SK-N-SH treated with all-trans-retinoic acid at 6 μM for 48 hours (cell line): ENCODE results near the gene CPOX.

Experiments used
- ATAC-seq: fragments of 200-7000 bp; cut with Tn5 transposase; 3 replicates; pipeline ENCODE4 v1.9.1; 2020; ENCODE audit warnings: mild to moderate bottlenecking, moderate library complexity
- BACH2 ChIP-seq: fragments of 250-450 bp; sonication (Bioruptor Pico); IDR thresholded peaks from 2 replicates; pipeline ENCODE4 v1.9.0; 2021; ENCODE audit warnings: mild to moderate bottlenecking, borderline replicate concordance
- CREB5 ChIP-seq: fragments of 250-450 bp; sonication (Bioruptor Pico); IDR thresholded peaks from 2 replicates; pipeline ENCODE4 v1.5.1; 2020; ENCODE audit warnings: low read depth, mild to moderate bottlenecking, moderate library complexity
- CSRNP3 ChIP-seq: fragments of 250-450 bp; sonication (Bioruptor Pico); IDR thresholded peaks from 2 replicates; pipeline ENCODE4 v1.5.1; 2021; ENCODE audit warnings: mild to moderate bottlenecking, moderate library complexity
- ESRRG ChIP-seq: fragments of 250-450 bp; sonication (Bioruptor Pico); IDR thresholded peaks from 2 replicates; pipeline ENCODE4 v1.6.1; 2021; ENCODE audit warnings: mild to moderate bottlenecking
- GLIS3 ChIP-seq: fragments of 250-450 bp; sonication (Bioruptor Pico); IDR thresholded peaks from 2 replicates; pipeline ENCODE4 v1.5.0; 2020; ENCODE audit warnings: mild to moderate bottlenecking, moderate library complexity
- ISL1 ChIP-seq: fragments of 250-450 bp; sonication (Bioruptor Pico); IDR thresholded peaks from 2 replicates; pipeline ENCODE4 v2.1.2; 2022; ENCODE audit warnings: mild to moderate bottlenecking, moderate library complexity
- OSR1 ChIP-seq: fragments of 250-450 bp; sonication (Bioruptor Pico); IDR thresholded peaks from 2 replicates; pipeline ENCODE4 v1.8.0; 2022; ENCODE audit warnings: moderate library complexity, mild to moderate bottlenecking, inconsistent platforms
- POU6F1 ChIP-seq: fragments of 250-450 bp; sonication (Bioruptor Pico); IDR thresholded peaks from 2 replicates; pipeline ENCODE4 v1.8.0; 2021; ENCODE audit warnings: low read depth, mild to moderate bottlenecking, moderate library complexity, borderline replicate concordance
- PPARA ChIP-seq: fragments of 250-450 bp; sonication (Bioruptor Pico); IDR thresholded peaks from 2 replicates; pipeline ENCODE4 v1.5.0; 2020; ENCODE audit warnings: mild to moderate bottlenecking, borderline replicate concordance
- RARB ChIP-seq: fragments of 250-450 bp; sonication (Bioruptor Pico); IDR thresholded peaks from 2 replicates; pipeline ENCODE4 v1.8.0; 2021; ENCODE audit warnings: mild to moderate bottlenecking, moderate library complexity
- SNAI2 ChIP-seq: fragments of 250-450 bp; sonication (Bioruptor Pico); IDR thresholded peaks from 2 replicates; pipeline ENCODE4 v1.5.0; 2020; ENCODE audit warnings: mild to moderate bottlenecking, moderate library complexity
- TCF4 ChIP-seq: fragments of 250-450 bp; sonication (Bioruptor Pico); IDR thresholded peaks from 2 replicates; pipeline ENCODE4 v1.8.0; 2021; ENCODE audit warnings: mild to moderate bottlenecking, moderate library complexity, borderline replicate concordance
- TOX ChIP-seq: fragments of 250-450 bp; sonication (Bioruptor Pico); IDR thresholded peaks from 2 replicates; pipeline ENCODE4 v1.8.0; 2021; ENCODE audit warnings: mild to moderate bottlenecking, moderate library complexity, borderline replicate concordance
- TSHZ2 ChIP-seq: fragments of 250-450 bp; sonication (Bioruptor Pico); IDR thresholded peaks from 2 replicates; pipeline ENCODE4 v1.5.0; 2020; ENCODE audit warnings: mild to moderate bottlenecking, moderate library complexity
- ZC3H10 ChIP-seq: fragments of 250-450 bp; sonication (Bioruptor Pico); IDR thresholded peaks from 2 replicates; pipeline ENCODE4 v1.5.1; 2021; ENCODE audit warnings: mild to moderate bottlenecking, moderate library complexity
- ZFP3 ChIP-seq: fragments of 250-450 bp; sonication (Bioruptor Pico); IDR thresholded peaks from 2 replicates; pipeline ENCODE4 v1.5.0; 2020; ENCODE audit warnings: mild to moderate bottlenecking, moderate library complexity
- ZFP30 ChIP-seq: fragments of 450-650 bp; formaldehyde crosslinking; IDR thresholded peaks from 2 replicates; pipeline ENCODE4 v1.5.0; 2022; ENCODE audit warnings: mild to moderate bottlenecking, moderate library complexity
- ZNF565 ChIP-seq: fragments of 450-650 bp; formaldehyde crosslinking; conservative IDR thresholded peaks from 2 replicates; pipeline ENCODE4 v1.5.0; 2020; ENCODE audit warnings: low read depth, mild to moderate bottlenecking, moderate library complexity
- ZNF70 ChIP-seq: fragments of 450-650 bp; formaldehyde crosslinking; IDR thresholded peaks from 2 replicates; pipeline ENCODE4 v1.5.0; 2020; ENCODE audit warnings: mild to moderate bottlenecking, moderate library complexity

Gene CPOX

GRCh38 chr3:98534168-98534567 is 59.2 kb downstream of the CPOX start:
- TF ChIP-seq ZFP3 (CRISPR knock-in tag) (no peak), ZNF70 (no peak), POU6F1 (CRISPR knock-in tag) (no peak), TCF4 (CRISPR knock-in tag) (no peak), ZNF565 (no peak), TSHZ2 (CRISPR knock-in tag) (no peak), RARB (CRISPR knock-in tag) (no peak), CREB5 (CRISPR knock-in tag) (no peak), OSR1 (no peak), ZC3H10 (CRISPR knock-in tag) (no peak), CSRNP3 (no peak), ESRRG (CRISPR knock-in tag) (no peak), GLIS3 (CRISPR knock-in tag) (no peak), ISL1 (no peak), PPARA (no peak), SNAI2 (CRISPR knock-in tag) (no peak)
- ATAC-seq, result no peak

- no peak for ATAC-seq
- TF ChIP-seq ZNF70 (no peak), SNAI2 (CRISPR knock-in tag) (no peak), BACH2 (CRISPR knock-in tag) (no peak), ZFP30 (CRISPR knock-in tag) (no peak), CREB5 (CRISPR knock-in tag) (no peak), ZFP3 (CRISPR knock-in tag) (no peak), TOX (CRISPR knock-in tag) (no peak), ZC3H10 (CRISPR knock-in tag) (no peak), PPARA (no peak), ESRRG (CRISPR knock-in tag) (no peak), POU6F1 (CRISPR knock-in tag) (no peak)
These were observed 60.5 kb downstream of the CPOX start for GRCh38 chr3:98532709-98533571.

- ATAC-seq, result no peak
- TF ChIP-seq POU6F1 (CRISPR knock-in tag) (no peak), ZFP30 (CRISPR knock-in tag) (no peak), TSHZ2 (CRISPR knock-in tag) (no peak), RARB (CRISPR knock-in tag) (no peak), CSRNP3 (no peak), TCF4 (CRISPR knock-in tag) (no peak), TOX (CRISPR knock-in tag) (no peak), ISL1 (no peak)
These were observed 61.2 kb downstream of the CPOX start for GRCh38 chr3:98532275-98532637.
